SK-N-SH (cell line): ENCODE data around the gene PPP1R14B. TPM values are rescaled to one million over a fixed set of nuclear protein-coding genes. Genes with fewer than 3 reads are reported as not detected.

ENCODE experiments used
- CTCF ChIA-PET: fragments of 300-600, 350-600 bp; formaldehyde crosslinking; extraction: SDS; loops from one replicate; lab custom pipeline; 2021; lab: Yijun Ruan, JAX
- POLR2A ChIA-PET: fragments of 350-600 bp; sonication (Branson Sonifier 250); formaldehyde crosslinking; extraction: SDS; loops from one replicate; lab custom pipeline; 2020; ENCODE audit warnings: antibody characterized with exemption, inconsistent platforms; lab: Yijun Ruan, JAX
- DNase-seq: peaks from one replicate; pipeline ENCODE4 v3.0.0; 2012
- H2AFZ ChIP-seq: fragments of 200-600 bp; sonication (generic); 2 replicates; pipeline ENCODE4 v1.8.1; 2016; ENCODE audit warnings: antibody characterized with exemption, mild to moderate bottlenecking, low read depth
- H3F3A ChIP-seq: fragments of 200-600 bp; sonication (generic); replicated peaks from 2 replicates; pipeline ENCODE3; 2016; ENCODE audit warnings: antibody characterized with exemption, mild to moderate bottlenecking; ENCODE audit not compliant: insufficient read depth
- H3K27ac ChIP-seq, 2 experiments: fragments of 200-500 bp in 1 of 2; fragments of 200-600 bp in 1 of 2; sonication (Bioruptor generic) in 1 of 2; sonication (generic), shearing (Covaris generic) in 1 of 2; 2 replicates each; pipeline versions ENCODE4 v1.5.1 to v1.6.1; 2014 to 2016; ENCODE audit warnings: low read depth in 2 of 2, inconsistent platforms in 1 of 2, low read length in 1 of 2, mild to moderate bottlenecking in 1 of 2, mixed read lengths in 1 of 2
- H3K27me3 ChIP-seq: fragments of 200-600 bp; sonication (generic), shearing (Covaris generic); 2 replicates; pipeline ENCODE4 v1.6.1; 2016; ENCODE audit warnings: mixed run types; ENCODE audit not compliant: insufficient read depth
- H3K36me3 ChIP-seq, 2 experiments: fragments of 200-500 bp in 1 of 2; fragments of 200-600 bp in 1 of 2; sonication (Bioruptor generic) in 1 of 2; sonication (generic) in 1 of 2; replicated peaks in 1 of 2; 2 replicates each; pipeline versions ENCODE3 to v1.5.1; 2014 to 2016; ENCODE audit warnings: low read length in 1 of 2, mild to moderate bottlenecking in 1 of 2; ENCODE audit not compliant: insufficient read depth in 2 of 2, control insufficient read depth in 1 of 2
- H3K4me1 ChIP-seq, 2 experiments: fragments of 200-500 bp in 1 of 2; fragments of 200-600 bp in 1 of 2; sonication (Bioruptor generic) in 1 of 2; sonication (generic), shearing (Covaris generic) in 1 of 2; 2 replicates each; pipeline versions ENCODE4 v1.5.1 to v1.6.1; 2014 to 2016; ENCODE audit warnings: low read depth in 1 of 2, low read length in 1 of 2, mixed run types in 1 of 2; ENCODE audit not compliant: insufficient read depth in 2 of 2, control insufficient read depth in 1 of 2
- H3K4me2 ChIP-seq: fragments of 200-600 bp; sonication (generic), shearing (Covaris generic); 2 replicates; pipeline ENCODE4 v1.6.1; 2017; ENCODE audit warnings: mixed run types
- H3K4me3 ChIP-seq, 2 experiments: fragments of 200-500 bp in 1 of 2; fragments of 200-600 bp in 1 of 2; sonication (Bioruptor generic) in 1 of 2; sonication (generic), shearing (Covaris generic) in 1 of 2; 2 replicates each; pipeline versions ENCODE4 v1.5.1 to v1.8.1; 2014 to 2016; ENCODE audit warnings: low read depth in 2 of 2, inconsistent platforms in 1 of 2, low read length in 1 of 2, mild to moderate bottlenecking in 1 of 2, mixed read lengths in 1 of 2, moderate library complexity in 1 of 2
- H3K79me2 ChIP-seq: fragments of 200-600 bp; sonication (generic); 2 replicates; pipeline ENCODE4 v1.8.1; 2017; ENCODE audit warnings: mild to moderate bottlenecking; ENCODE audit not compliant: insufficient read depth
- H3K9ac ChIP-seq: fragments of 200-600 bp; sonication (generic); 2 replicates; pipeline ENCODE4 v1.6.1; 2017; ENCODE audit warnings: mixed run types
- H3K9me2 ChIP-seq: fragments of 200-600 bp; sonication (generic); 2 replicates; pipeline ENCODE4 v1.6.1; 2017; ENCODE audit warnings: mixed run types
- H3K9me3 ChIP-seq: fragments of 200-600 bp; sonication (generic); 2 replicates; pipeline ENCODE4 v1.6.1; 2017; ENCODE audit warnings: mixed run types, mild to moderate bottlenecking, moderate library complexity
- H4K20me1 ChIP-seq: fragments of 200-600 bp; sonication (generic); 2 replicates; pipeline ENCODE4 v1.6.1; 2017; ENCODE audit warnings: mild to moderate bottlenecking, mixed run types; ENCODE audit not compliant: insufficient read depth
- CHD2 ChIP-seq: fragments of 150-350 bp; IDR thresholded peaks from 2 replicates; pipeline ENCODE4 v1.6.1; 2018; ENCODE audit warnings: low read length; ENCODE audit not compliant: partially characterized antibody
- EZH2phosphoT487 ChIP-seq: fragments of 200-600 bp; sonication (generic); IDR thresholded peaks from 2 replicates; pipeline ENCODE4 v1.6.1; 2017; ENCODE audit warnings: low read depth, mixed run types, mild to moderate bottlenecking, antibody characterized with exemption, moderate library complexity, borderline replicate concordance
- FOXJ3 ChIP-seq: sonication (generic); formaldehyde crosslinking; IDR thresholded peaks from 2 replicates; pipeline ENCODE4 v1.5.1; 2020; ENCODE audit warnings: mild to moderate bottlenecking, missing genetic modification reagents
- GATA2 ChIP-seq: sonication (generic); formaldehyde crosslinking; IDR thresholded peaks from 2 replicates; pipeline ENCODE4 v1.5.0; 2020; ENCODE audit warnings: mild to moderate bottlenecking, missing genetic modification reagents
- MXI1 ChIP-seq: IDR thresholded peaks from 2 replicates; pipeline ENCODE4 v1.6.1; 2012; ENCODE audit warnings: mild to moderate bottlenecking, low read depth, low read length, improper control_type of control experiment
- NFIC ChIP-seq: IDR thresholded peaks from 2 replicates; pipeline ENCODE4 v1.4.0; 2012; ENCODE audit warnings: borderline replicate concordance
- RAD21 ChIP-seq: IDR thresholded peaks from 2 replicates; pipeline ENCODE4 v1.6.1; 2012; ENCODE audit warnings: mild to moderate bottlenecking, low read length
- REST ChIP-seq: IDR thresholded peaks from 2 replicates; pipeline ENCODE4 v1.6.1; 2012; ENCODE audit warnings: mild to moderate bottlenecking, low read depth, low read length, moderate library complexity
- RXRA ChIP-seq: IDR thresholded peaks from 2 replicates; pipeline ENCODE4 v1.4.0; 2012; ENCODE audit warnings: low read depth, mild to moderate bottlenecking, borderline replicate concordance
- SIN3A ChIP-seq: IDR thresholded peaks from 2 replicates; pipeline ENCODE4 v1.6.1; 2012; ENCODE audit warnings: low read depth, mild to moderate bottlenecking, low read length, moderate library complexity, borderline replicate concordance
- TCF12 ChIP-seq: IDR thresholded peaks from 2 replicates; pipeline ENCODE4 v1.4.0; 2012
- TEAD4 ChIP-seq: IDR thresholded peaks from 2 replicates; pipeline ENCODE4 v1.4.0; 2012; ENCODE audit warnings: mild to moderate bottlenecking, borderline replicate concordance; ENCODE audit not compliant: insufficient read depth
- YY1 ChIP-seq: IDR thresholded peaks from 2 replicates; pipeline ENCODE4 v1.4.0; 2012; ENCODE audit warnings: low read depth, mild to moderate bottlenecking
- ZBTB33 ChIP-seq: IDR thresholded peaks from 2 replicates; pipeline ENCODE4 v1.4.0; 2012; ENCODE audit warnings: low read depth, borderline replicate concordance
- WGBS: methylation state at CpG from one replicate; pipeline ENCODE4 v1.1.6; 2017; ENCODE audit warnings: low lambda C conversion rate; 5-methylcytosine and 5-hydroxymethylcytosine counted together
- polyA plus RNA-seq, 3 experiments: library from polyadenylated mRNA; depleted of rRNA; stranded (reverse); fragments of >200 nt; gene quantifications; 2 replicates each; pipeline ENCODE4 v1.2.3, GENCODE V29; 2012

The PPP1R14B gene
- polyA plus RNA-seq, 1 of the 3 experiments (the other 2 are of a cell fraction): 523 TPM

- no peaks in the 10 kb centered on the region for H3K27me3 ChIP-seq
- H2AFZ ChIP-seq: no peak overlapping the region
- H3K4me1 ChIP-seq: peaks cover 0 to 24% of the 10 kb centered on the region in 2 experiments; a peak in 3 of 4 replicates
- DNase-seq: peak; percentile 21
- no peaks in the 10 kb centered on the region; the same call in 1 of the 2 replicates for H3K79me2 ChIP-seq
- H3K9me3 ChIP-seq: no peaks in the 10 kb centered on the region
- TF ChIP-seq MXI1: no peak
- TF ChIP-seq SIN3A: no peak
- TF ChIP-seq ZBTB33: no peak
- TF ChIP-seq RAD21: no peak
- TF ChIP-seq REST: no peak
- TF ChIP-seq NFIC: no peak
- no peak for TF ChIP-seq RXRA
- no peak for TF ChIP-seq TEAD4
- no peak for TF ChIP-seq YY1
- H3F3A ChIP-seq: peaks cover 3% of the 10 kb centered on the region
- no peak overlapping the region for H3K4me2 ChIP-seq
- no peaks in the 10 kb centered on the region for H4K20me1 ChIP-seq
- CTCF ChIA-PET: interaction anchor here (0.8 to 2.1 kb wide), 2 partner anchors 10 to 94 kb away, joined by 3 to 5 read pairs; no protein-coding TSS in a partner anchor
- H3K27ac ChIP-seq: no peak overlapping the region
- no peak overlapping the region for H3K9ac ChIP-seq
- POLR2A ChIA-PET: interaction anchor here (0.6 to 1.4 kb wide), 2 partner anchors 13 to 382 kb away, joined by 3 to 5 read pairs; no protein-coding TSS in a partner anchor
- no peaks in the 10 kb centered on the region for H3K9me2 ChIP-seq
- peaks cover 4 to 10% of the 10 kb centered on the region in 2 experiments for H3K36me3 ChIP-seq
- 96% methylated on average over 19 of the region's 24 CpGs for WGBS
- no peak overlapping the region for H3K4me3 ChIP-seq
Measured at GRCh38 chr11:64210301-64211020, 36.3 kb downstream of the PPP1R14B start.

- TF ChIP-seq EZH2phosphoT487 (no peak), FOXJ3 (CRISPR knock-in tag) (no peak), TCF12 (no peak), GATA2 (CRISPR knock-in tag) (no peak), CHD2 (no peak), NFIC (no peak)
- CTCF ChIA-PET: no interaction called here
- H3K79me2 ChIP-seq: no peaks in the 10 kb centered on the region; the same call in 1 of the 2 replicates
- DNase-seq: no peak
- POLR2A ChIA-PET: interaction anchor here (1.7 kb wide), 1 partner anchor 17 kb away, joined by 6 read pairs; the partner anchor contains the start of genes NUDT22 and TRPT1
- peaks cover 6% of the 10 kb centered on the region for H3F3A ChIP-seq
- no peaks in the 10 kb centered on the region for H3K9me3 ChIP-seq
- no peak overlapping the region for H3K4me2 ChIP-seq
- no peaks in the 10 kb centered on the region for H3K9me2 ChIP-seq
- peaks cover 0 to 21% of the 10 kb centered on the region in 2 experiments; a peak in 3 of 4 replicates for H3K4me1 ChIP-seq
- H3K27me3 ChIP-seq: no peaks in the 10 kb centered on the region
- no peak overlapping the region for H3K9ac ChIP-seq
- no peak overlapping the region for H3K27ac ChIP-seq
- 93% methylated on average over 6 of the region's 8 CpGs for WGBS
- H3K36me3 ChIP-seq: peaks cover 10% of the 10 kb centered on the region in 2 experiments
- no peak overlapping the region for H3K4me3 ChIP-seq
- no peak overlapping the region for H2AFZ ChIP-seq
- no peaks in the 10 kb centered on the region for H4K20me1 ChIP-seq
Measured at GRCh38 chr11:64209563-64209843, 37.2 kb downstream of the PPP1R14B start.
